HG02938 (cell line): ENCODE results near the gene IGSF8.
A peak's percentile ranks its signal among the peaks of the same experiment; 100 is the strongest.

Experiments used
- ATAC-seq: cut with Tn5 transposase; IDR thresholded peaks from one replicate; pipeline ENCODE4 v1.9.1; 2021; ENCODE audit warnings: mild to moderate bottlenecking, moderate library complexity; ENCODE audit not compliant: unreplicated experiment

IGSF8 gene

GRCh38 chr1:160089883-160090282 is 8.5 kb downstream of the IGSF8 start:
- ATAC-seq, result no peak

GRCh38 chr1:160087118-160087662 is 11.2 kb downstream of the IGSF8 start:
- ATAC-seq, result no peak

GRCh38 chr1:160086456-160086892 is 11.9 kb downstream of the IGSF8 start:
- no peak for ATAC-seq

GRCh38 chr1:160085686-160086455 is 12.5 kb downstream of the IGSF8 start:
- ATAC-seq, result no peak

GRCh38 chr1:160084771-160085321 is 13.6 kb downstream of the IGSF8 start:
- no peak for ATAC-seq

- no peak for ATAC-seq
Measured at GRCh38 chr1:160083968-160084770, 14.2 kb downstream of the IGSF8 start.

GRCh38 chr1:160082926-160083325 is 15.5 kb downstream of the IGSF8 start:
- ATAC-seq, result no peak

GRCh38 chr1:160082487-160082886 is 15.9 kb downstream of the IGSF8 start:
- ATAC-seq, result no peak

GRCh38 chr1:160081261-160081936 is 17.0 kb downstream of the IGSF8 start, which contains the start of gene KCNJ9:
TSS of gene KCNJ9 (plus strand) at chr1:160081538. CDS start at chr1:160084031, 2,493 bp downstream.
- ATAC-seq, result no peak

GRCh38 chr1:160080381-160081100 is 17.9 kb downstream of the IGSF8 start:
- no peak for ATAC-seq

GRCh38 chr1:160079448-160079847 is 19.0 kb downstream of the IGSF8 start:
- no peak for ATAC-seq

GRCh38 chr1:160078512-160079195 is 19.8 kb downstream of the IGSF8 start:
- peak; percentile 59 for ATAC-seq

- ATAC-seq, result no peak
Measured at GRCh38 chr1:160077486-160077885, 20.9 kb downstream of the IGSF8 start.

- no peak for ATAC-seq
Measured at GRCh38 chr1:160076295-160076694, 22.1 kb downstream of the IGSF8 start.

GRCh38 chr1:160075836-160076235 is 22.6 kb downstream of the IGSF8 start:
- no peak for ATAC-seq

- no peak for ATAC-seq
Measured at GRCh38 chr1:160074865-160075264, 23.6 kb downstream of the IGSF8 start.

GRCh38 chr1:160071289-160071688 is 27.1 kb downstream of the IGSF8 start:
- ATAC-seq, result no peak

- no peak for ATAC-seq
Measured at GRCh38 chr1:160070243-160071163, 27.9 kb downstream of the IGSF8 start.
